Coronary artery (tissue), 2 donors: ENCODE measurements around the gene UBE2Q2.

Experiments used
- DNase-seq: peaks from one replicate; pipeline ENCODE4 v3.0.0-alpha.2; 2017; ENCODE audit warnings: low spot score
- H3K27ac ChIP-seq, 2 donors: fragments of 200-600 bp; sonication (generic); one replicate each; pipeline ENCODE4 v1.5.1; 2016 to 2019
- H3K4me3 ChIP-seq: fragments of 200-600 bp; sonication (generic); 2 replicates; pipeline ENCODE4 v1.5.1; 2016; ENCODE audit warnings: mild to moderate bottlenecking, moderate library complexity
- CTCF ChIP-seq: fragments of 200-600 bp; sonication (generic); IDR thresholded peaks from one replicate; pipeline ENCODE4 v1.5.1; 2019; ENCODE audit warnings: antibody characterized with exemption

UBE2Q2 gene

GRCh38 chr15:75830910-75831805 lies 12.1 kb upstream of the UBE2Q2 start:
- DNase-seq: no peak
- no peak overlapping the region for H3K4me3 ChIP-seq
- H3K27ac ChIP-seq: no peak overlapping the region
- no peak for TF ChIP-seq CTCF

DNA sequence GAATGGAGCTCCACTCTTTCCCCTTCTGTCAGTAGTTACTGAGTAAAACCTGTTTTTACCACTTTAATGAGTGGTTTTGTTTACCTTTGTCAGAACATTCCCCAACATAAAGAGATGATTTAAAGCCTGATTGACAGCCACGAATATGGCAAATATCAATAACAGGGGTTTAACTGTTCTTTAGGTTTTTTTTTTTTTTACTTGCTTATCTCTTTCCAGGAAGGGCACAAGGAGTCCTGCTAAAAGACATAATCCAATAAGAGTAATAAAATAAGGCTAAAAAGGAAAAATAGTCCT lies 11.5 kb upstream of the UBE2Q2 start:
- Histone ChIP-seq H3K27ac (no peak overlapping the region), H3K4me3 (no peak overlapping the region)
- TF ChIP-seq CTCF: no peak
- DNase-seq: no peak

DNA sequence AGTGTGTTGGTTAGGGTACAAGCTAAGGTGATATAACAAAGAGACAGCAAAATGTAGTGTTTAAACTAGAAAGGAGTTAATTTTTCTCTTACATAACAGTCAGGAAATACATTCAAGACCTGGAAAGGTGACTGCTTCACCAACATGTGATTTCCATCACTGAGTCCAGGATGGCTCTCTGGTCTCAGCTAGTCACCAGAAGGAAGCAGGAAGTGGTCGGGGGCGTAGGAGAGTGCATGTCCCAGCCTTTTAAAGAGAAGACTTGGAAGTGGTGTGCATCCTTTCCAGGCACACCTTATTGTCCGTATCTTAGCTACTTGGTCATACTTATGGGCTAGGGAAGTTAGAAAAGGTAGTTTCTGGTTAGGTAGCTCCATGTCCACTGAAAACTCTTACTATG lies 11.1 kb upstream of the UBE2Q2 start:
- no peak for TF ChIP-seq CTCF
- Histone ChIP-seq H3K27ac (no peak overlapping the region), H3K4me3 (no peak overlapping the region)
- no peak for DNase-seq

DNA sequence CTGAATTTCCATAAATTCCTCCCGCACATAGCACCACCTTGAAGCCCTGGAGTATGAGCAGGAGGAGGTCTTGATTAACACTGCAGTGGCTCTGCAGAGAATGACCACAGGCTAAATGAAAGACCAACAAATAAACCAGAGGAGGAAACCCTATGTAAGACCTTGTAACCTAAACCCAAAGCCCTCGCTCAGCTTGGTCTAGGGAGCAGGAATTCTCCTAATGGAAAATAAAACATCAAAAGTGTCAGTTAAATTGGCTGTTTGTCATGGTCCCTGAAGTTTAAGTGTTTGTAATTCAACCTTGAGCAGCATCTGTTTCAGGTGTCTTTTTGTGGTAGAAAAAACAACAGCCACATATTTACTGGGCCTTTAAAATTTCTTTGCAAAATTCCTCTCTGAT lies 9.2 kb upstream of the UBE2Q2 start:
- Histone ChIP-seq H3K27ac (no peak overlapping the region), H3K4me3 (no peak overlapping the region)
- no peak for DNase-seq
- no peak for TF ChIP-seq CTCF

DNA sequence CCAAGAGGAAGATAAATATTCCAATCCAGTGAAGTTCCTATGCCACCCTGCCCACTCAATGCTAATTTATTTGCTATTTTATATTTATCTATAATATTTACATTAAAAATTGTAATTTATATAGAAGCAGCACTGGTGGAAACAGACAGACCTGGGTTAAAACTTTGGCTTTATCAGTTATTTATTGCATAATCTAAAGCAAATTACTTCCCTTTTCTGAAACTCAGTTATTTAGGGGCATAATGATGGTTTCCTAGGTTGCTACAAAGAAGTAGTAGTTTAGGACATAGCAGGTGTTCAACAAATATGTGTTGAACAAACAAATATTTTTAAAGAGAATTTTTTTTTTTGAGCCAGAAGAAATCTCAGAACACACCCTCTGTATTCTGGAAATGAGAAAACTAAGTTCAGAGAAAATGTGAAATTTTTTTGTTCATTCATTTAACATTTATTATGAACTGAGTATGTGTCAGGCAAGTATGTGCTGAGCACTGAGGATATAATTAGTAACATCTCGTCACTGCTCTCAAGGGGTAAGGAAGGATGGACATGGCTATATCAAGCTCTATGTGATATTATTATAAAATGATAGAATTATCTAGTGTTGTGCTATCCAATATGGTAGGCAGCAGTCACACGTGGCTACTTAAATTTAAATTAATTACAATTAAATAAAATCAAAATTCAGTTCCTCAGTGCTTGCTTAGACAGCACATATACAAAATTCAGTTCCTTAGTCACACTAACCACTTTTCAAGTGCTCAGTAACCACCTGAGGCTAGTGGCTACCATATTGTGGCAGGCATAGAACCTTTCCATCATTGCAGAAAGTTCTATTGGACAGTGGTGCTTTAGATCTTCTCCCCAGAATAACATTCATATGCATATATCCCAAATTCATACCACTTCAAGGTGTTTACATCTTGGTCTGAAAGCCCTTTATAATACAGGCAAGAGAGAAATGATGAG lies 7.0 kb upstream of the UBE2Q2 start:
- no peak for TF ChIP-seq CTCF
- DNase-seq: no peak
- peak overlapping the region in 1 of 2 donors; percentile 18 for H3K27ac ChIP-seq
- no peak overlapping the region for H3K4me3 ChIP-seq

- Histone ChIP-seq H3K27ac (peak overlapping the region in 1 of 2 donors; percentile 18), H3K4me3 (no peak overlapping the region)
- no peak for TF ChIP-seq CTCF
- DNase-seq: no peak
Measured at GRCh38 chr15:75836959-75837334, 6.3 kb upstream of the UBE2Q2 start.
